Left lobe of liver (tissue), 2 donors: ENCODE measurements around the gene SLC10A7. TPM values are rescaled to one million over a fixed set of nuclear protein-coding genes. Genes with fewer than 3 reads are reported as not detected.

Experiments
- ATAC-seq: fragments of 200-7000 bp; cut with Tn5 transposase; one replicate; pipeline ENCODE4 v1.9.1; 2020; ENCODE audit warnings: mild to moderate bottlenecking, moderate library complexity
- DNase-seq: peaks from one replicate; pipeline ENCODE4 v3.0.0-alpha.2; 2020; ENCODE audit warnings: low spot score
- total RNA-seq: library from RNA; stranded (reverse); gene quantifications from one replicate; pipeline ENCODE4 v1.2.1, GENCODE V29; 2021
- donor health status: DM: no; HTN: no; CAD: no; lungs with moderate emphysema.
- donor health status: DM: no; HTN: yes; CAD: no.

SLC10A7 gene
- total RNA-seq, 1 donor from 2014 or later: 8.6 TPM

DNA sequence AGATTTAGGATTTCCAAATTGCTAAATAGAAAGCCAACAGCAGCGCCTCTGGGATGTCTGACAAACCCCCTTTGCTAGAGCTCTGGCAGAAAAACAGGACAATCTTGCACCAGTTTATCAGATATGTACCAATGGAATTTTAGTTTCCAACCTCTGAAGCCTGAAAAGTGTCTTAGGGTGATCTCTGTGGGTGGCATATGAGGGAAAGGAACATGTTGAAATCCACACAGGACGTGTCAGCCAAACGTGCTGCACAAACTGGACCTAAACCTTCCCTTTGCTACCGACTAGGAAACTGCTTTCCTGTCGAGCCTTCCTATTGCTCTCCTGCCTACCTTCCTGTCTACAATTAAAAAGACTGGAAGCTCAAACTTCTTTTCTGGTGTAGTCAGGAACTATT, 253.9 kb downstream of the SLC10A7 start:
- no peak for ATAC-seq

DNA sequence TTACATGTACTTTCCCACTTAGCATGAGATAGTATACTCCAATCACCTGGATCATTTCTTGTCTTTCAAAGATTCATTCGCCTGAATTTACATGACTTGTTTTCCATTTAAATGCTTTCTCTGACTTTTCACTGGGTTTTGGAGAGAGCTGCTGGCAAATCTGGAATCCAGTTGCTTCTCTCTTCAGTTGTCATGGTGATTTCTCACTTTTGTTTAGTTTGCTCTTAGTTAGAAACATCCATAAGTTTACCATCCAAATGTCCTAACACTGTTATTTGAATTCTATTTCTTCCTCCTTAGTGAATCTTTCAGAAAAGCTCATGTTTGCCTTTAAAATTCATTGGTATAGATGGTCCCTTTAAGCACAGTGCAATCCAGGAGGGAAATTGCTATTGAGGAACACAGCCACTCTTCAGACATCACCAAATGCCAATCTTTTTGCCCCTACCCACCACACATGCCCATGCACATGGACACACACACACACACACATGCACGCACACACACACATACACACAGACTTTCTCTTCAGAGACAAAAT, 255.7 kb downstream of the SLC10A7 start:
- DNase-seq (no peak), ATAC-seq (no peak)

More for the DNA sequence above, 253.9 kb downstream of the SLC10A7 start:
- DNase-seq: no peak

DNA sequence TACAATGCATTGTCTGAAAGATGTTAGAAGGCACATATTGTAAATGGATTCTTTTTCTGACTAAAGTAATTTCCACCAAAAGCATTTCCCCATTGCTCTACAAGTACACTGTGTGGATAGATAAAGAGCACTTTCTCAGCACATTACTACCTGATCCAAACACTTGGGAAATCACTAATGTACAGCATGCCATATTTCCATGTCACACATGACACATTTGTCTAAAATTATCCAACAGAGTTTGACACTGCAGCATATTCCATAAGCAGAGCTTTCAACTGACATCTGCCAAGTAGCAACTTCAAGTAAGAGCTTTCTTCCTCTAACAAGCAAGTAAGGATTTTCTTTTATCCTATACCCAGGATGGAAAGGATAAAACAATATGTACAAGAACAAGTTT, 257.9 kb downstream of the SLC10A7 start:
- DNase-seq (no peak), ATAC-seq (no peak)

DNA sequence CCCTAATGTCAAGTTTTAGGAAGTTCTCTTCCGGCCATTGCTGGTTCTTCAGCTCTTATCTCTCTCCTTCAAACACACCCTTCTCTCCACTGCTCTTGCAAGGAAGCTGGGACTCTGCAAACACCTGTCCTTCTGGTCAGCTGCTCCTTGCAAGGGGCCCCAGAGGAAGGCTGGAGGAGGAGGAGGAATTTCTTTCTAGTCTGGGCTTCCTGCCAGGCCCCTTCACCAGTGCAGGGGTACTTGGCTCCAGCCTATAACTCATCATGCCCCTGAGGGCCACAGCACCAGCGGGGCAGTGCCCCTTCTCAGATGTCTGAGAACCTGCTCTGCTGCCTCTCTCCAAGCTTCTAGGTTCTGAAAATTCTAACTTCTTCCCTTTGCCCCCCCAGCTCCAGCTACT, 260.7 kb downstream of the SLC10A7 start:
- no peak for DNase-seq
- ATAC-seq: no peak

DNA sequence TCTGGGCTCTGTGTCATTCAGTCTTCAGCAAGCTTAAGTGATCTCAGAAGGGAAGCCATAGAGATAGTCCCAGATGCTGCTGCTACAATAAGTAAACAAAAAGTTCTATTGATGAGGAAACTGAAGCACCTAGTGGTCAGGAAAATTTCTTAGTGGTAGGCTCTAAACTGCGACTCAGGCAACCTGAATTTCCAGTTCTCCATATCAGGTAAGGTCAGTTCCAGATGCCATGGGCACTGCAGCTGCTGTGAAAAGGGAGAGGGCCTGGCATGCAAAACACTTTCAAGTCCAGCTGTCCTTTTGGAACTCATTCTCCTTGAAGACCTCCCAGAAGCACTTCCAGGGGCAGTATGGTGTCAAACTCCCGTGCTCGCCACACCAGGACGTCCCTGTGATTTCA, 261.2 kb downstream of the SLC10A7 start:
- no peak for DNase-seq
- no peak for ATAC-seq

DNA sequence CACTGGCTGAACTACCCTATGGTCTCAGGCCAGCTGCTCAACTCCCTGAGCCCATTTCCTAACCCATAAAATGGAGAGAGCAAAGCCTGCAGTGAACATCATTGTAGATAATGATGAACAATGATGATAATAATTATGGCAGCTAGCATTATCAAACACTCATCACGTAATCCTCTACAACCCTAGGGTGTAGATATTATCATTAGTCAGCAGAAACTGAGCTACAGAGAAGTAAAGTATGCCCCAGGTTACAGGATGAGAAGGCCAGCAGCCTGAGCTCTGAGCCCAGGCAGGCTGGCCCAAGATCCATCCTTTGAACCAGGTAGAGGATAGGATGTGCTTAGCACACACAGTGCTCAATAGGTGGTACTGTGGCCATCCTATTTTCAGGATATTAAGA, 264.2 kb downstream of the SLC10A7 start:
- DNase-seq: no peak
- no peak for ATAC-seq

DNA sequence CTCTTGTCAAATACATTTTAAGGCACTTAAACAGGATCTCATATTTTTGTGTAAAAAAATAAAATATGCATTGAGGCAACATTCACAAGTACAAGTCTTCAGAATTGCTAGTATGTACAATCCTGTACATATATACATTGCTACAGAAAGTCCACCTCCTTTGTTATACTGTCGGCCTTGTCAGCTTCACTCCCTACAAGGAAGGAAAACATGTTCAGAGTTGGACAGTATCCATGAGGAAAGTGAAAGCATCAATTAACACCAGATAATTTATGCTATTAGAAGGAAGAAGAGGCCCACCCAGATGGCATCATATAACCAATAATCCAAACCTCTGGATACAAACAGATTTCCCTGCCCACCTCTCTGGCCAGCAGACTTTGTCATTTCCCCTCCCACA, 265.4 kb downstream of the SLC10A7 start:
- DNase-seq (no peak), ATAC-seq (no peak)

DNA sequence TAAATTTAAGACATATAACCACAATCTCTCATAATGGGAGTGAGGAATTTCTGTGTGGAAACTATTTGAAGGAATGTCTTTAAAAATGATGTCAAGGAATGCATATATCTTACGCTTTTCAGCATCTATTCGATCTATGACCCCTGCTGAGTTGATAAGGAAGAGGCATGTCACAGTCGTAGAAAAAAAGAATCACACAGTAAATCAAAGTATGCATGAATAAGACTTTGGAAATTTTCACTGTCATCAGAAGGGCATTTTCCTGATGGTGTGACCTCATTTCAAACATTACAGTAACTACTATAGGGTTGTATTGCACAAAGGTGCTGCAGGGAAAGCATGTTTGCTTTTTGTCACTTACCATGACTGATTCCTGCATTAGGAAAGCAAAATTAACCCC, 265.9 kb downstream of the SLC10A7 start:
- ATAC-seq: no peak

DNA sequence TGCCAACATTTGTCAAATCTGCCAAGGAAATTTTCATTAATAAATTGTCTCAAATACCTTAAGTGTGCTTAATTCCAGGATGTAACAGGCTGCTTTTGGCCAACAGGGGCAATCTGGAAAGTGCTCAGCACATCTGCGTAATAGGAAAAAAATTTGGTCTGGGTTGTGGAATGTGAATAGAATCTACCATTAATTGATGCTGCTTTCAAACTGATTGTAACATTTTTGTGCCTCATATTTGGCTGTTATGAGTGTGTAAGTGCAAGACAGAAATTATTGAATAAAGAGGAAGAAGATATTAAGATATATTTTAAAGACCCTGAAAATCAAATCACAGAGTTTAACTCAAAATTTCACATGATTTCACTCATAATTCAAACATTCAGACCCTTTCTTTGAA, 266.3 kb downstream of the SLC10A7 start:
- ATAC-seq: no peak
- DNase-seq: no peak

More for the DNA sequence above, 265.9 kb downstream of the SLC10A7 start:
- no peak for DNase-seq

DNA sequence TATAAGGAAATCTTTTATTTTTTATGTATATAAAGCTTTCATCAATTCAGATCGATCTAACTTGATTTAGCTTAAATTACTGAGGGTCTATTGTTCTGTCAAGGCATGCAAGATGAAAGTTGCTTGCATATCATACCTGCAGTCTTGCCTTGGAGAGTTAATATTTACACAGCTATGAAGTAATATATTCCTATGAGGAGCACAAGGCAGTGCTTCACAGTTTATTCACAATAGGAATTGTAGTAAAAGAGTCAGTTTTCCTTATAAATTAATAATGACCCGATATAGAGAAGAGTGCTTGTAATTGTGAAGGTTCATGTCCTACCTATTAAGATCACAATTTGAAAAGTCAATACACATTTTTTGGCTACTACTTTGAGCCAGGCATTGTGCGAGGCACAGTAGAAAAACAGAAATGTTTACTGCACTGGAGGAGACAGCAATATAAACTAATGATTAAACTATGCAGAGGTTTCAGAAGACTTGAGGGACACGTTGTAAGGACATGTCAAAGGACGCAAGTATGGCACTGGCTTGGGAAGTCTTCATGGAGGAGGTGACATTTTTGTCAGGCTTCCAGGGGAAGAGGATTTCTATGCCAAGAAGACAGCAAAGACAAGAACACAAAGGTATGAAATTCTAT, 268.6 kb downstream of the SLC10A7 start:
- no peak for DNase-seq
- ATAC-seq: no peak

DNA sequence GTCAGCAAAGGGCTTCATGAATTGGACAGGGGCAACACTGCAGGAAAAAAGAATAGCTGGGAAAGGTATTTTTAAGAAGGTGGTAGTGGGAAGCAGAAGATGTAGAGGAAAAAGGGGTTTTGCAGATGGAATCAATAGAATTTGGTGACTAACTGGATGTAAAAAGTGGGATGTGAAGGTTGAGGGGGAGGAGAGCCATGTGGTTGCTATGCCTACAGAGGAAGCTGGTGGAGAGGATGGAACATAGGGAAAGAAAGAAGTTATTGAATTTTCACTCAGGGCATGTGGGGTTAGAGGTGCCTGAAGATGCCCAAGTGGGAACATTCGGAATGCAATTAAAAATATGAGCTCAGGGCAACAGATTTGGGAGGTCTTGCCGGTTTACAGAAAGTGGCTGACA, 274.4 kb downstream of the SLC10A7 start:
- no peak for ATAC-seq

DNA sequence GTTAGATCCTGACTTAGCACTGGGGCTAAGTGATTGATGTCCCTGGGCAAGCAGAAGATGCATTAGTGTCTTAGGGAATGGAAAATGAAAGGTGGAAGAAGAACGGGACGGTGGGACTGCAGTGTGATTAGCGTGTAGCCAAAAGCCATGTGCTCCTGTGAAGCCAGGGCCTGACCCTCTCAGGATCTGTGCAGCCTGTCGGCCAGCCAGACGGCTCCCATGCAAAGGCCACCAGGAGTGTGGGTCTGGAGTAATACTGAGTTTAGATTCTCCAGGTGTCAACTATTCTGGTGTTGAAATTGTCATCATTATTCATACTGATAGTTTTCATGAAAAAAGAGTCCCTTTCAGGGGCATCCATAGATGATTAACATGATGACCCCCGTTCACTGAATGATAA, 275.4 kb downstream of the SLC10A7 start:
- no peak for DNase-seq
- no peak for ATAC-seq

More for the DNA sequence above, 274.4 kb downstream of the SLC10A7 start:
- DNase-seq: no peak

DNA sequence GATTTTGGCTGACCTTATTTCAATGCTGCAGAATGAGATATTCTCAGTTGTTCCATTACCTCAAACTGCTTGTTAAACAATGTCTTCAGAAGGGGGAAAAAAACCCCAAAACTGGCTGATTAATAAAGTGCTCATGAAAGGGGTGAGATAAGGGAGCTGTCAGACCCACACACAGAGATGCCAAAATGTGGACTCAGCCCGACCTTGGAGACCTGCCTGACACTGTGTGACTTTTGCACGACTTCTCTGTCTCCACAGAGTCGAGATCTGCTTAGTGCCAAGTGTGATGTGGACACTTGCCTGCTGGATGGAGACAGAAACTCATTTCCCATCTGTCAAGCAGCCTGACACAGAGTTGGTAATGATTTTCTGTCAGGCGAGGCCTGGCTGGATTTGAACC, 275.9 kb downstream of the SLC10A7 start:
- ATAC-seq (no peak), DNase-seq (no peak)

DNA sequence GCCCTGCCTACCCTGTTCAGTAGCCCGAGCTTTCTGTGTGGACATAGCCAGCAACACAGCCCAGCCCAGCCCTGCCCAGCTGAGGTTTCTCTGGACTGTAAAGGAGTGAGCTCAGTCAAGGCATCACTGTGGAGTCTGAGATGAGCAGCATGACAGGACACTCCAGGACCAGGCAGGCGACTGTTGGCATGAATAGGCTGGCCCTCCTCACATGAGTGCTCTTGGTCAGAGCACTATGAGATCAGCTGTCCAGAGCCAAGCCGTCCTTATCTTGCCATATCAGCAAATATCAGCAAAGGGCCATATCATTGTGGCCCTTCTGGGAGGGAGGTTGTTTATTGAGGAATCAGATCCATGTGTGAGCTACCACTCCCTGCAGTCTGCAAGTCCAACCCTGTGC, 276.5 kb downstream of the SLC10A7 start:
- no peak for DNase-seq
- ATAC-seq: peak; percentile 15

DNA sequence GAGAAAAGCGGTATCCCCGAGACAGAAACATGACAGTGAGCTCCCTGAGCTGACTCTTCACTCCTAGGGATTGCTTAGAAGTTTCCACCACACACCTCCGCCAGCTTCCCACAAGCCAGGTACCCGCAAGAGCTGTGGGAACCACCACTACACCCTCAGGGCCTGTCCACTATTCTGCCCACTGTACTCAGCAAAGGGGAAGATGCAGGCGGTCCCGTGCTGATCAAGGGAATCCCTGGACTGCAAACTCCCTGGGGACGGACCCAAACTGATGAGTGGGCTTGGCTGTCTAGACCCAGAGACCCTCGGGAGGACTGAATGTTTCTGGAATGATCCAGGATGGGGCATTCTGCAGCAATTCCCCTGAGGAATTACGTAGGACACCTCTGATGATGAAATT, 277.2 kb downstream of the SLC10A7 start:
- ATAC-seq (no peak), DNase-seq (no peak)

DNA sequence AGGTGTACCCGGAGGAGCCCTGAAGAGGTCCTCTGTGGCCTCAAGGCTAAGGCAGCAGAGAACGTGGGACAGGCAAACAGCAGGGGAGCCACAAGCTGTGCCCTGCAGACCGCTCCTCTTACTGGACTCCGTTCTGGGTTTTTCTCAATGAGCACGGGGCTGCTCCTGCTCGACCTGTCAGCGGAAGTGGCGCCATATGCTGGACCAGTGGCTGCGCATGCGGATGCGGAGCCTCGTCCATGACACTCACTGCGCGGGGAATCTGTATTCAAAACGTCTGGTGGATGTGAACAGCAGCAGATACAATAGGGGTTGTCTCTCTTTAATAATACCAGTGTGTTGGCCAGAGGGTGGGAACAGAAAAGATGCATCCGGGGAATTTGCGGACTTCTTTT, 277.9 kb downstream of the SLC10A7 start:
- ATAC-seq (no peak), DNase-seq (no peak)

DNA sequence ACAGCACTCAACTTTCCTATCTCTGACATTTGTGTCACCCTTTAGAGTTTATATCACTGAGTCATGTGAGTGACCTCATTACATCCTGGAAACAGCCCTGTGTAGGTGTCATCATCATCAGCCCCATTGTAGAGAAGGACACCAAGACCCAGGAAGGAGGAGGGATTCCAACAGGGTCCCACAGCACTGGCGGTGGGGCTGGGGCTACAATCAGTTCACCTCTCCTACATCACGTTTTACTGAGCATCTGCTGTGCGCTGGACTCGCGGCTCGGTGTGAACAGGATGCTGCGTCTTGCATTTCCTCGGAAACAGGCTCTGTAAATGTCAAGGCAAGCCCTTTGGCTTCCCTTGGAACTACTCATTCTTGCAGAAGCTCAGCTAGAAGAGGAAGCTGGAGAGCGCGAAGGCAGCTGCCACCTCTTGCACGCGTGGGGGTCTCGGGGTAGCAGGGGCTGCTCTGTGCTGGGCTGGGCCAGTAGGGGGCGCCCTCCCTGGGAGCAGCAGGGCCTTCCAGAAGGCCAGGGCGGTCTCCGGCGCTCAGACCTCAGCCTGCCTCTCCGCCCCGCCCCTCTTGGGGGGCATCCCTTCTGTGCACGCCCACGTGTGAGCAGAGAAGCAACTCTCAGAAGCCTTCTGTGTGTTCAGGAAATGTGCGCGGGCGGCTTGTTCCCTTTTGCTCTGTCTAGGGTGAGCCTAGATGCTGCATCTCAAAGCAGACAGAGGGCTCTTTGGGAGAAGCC, 278.4 kb downstream of the SLC10A7 start:
- DNase-seq (no peak), ATAC-seq (no peak)

DNA sequence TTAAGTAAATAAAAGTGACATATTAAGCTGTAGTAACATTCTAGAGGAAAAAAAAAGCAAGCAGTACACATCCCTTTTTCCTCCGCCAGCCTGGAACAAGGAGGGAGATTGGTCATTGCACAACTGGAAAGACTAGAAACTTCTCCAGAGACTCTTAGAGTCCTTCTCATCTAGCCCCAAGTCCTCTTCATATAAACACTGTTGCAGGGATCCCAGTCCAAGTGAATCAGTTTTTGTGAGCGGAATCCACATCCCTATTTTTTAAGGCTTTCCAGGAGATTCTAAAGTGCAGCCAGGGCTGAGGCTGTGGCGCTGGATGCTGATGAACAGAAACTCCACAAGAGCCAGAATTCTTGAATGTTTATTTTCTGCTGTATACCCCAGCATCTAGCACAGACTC, 283.6 kb downstream of the SLC10A7 start:
- ATAC-seq (no peak), DNase-seq (no peak)

DNA sequence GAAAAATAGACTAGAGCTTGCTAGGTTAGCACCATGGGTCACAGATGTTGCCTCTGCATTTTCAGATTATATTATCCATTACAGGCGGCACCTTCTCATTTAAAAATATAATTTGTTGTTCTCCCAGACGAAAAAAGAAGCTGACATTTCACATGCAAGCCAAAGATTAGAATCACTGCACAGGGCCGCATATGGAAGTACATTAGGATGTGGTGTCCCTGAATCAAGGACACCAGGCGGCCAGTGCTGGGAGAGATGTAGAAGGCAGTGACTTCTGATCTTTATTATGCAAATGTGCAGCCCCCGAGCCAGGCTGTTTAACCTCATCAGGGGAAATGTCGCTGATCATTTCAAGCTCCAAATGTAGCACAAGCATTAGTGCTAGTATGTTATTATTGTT, 284.6 kb downstream of the SLC10A7 start:
- ATAC-seq (no peak), DNase-seq (no peak)

DNA sequence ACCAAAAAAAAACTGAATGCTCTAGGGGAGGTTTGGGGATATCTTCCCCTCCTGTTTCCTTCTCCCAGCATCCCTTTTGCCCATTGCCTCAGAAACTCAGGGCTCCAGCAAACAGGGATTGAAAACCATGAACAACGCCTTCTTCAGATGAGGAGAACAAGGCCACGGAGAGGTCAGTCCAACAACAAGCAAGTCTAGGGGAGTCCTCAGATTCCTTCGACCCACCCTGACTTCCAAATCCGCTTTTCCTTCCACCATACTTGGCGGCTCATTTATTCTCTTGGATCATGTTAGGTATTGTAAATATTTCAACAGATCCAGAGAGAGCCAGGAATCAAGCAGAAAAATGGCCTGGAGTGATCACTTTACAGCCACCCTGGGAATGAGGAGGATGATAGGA, 285.5 kb downstream of the SLC10A7 start:
- ATAC-seq: no peak

DNA sequence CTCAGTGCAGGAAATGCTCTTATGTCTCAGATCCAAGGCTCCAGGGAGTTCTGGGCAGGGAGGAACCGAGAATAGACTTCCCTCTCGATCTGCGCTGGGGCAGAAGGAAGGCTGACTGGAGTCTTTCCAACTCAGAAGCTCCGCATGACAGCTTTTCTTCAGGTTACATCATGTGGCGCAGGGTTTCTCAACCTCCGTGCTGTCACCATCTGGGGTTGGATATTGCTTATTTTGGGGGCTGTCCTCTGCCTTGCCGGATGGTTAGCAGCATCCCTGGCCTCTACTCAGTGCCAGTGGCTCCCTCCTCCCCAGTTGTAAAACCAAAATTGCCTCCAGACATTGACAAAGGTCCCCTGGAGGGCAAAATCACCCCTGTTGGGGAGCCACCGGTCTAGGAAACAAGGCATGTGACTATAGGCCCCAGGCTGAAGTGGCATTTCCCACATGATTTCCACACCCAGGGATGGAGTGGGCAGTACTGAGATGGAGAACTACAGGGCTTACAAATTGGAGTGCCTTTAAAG, 286.0 kb downstream of the SLC10A7 start:
- ATAC-seq (peak; percentile 36), DNase-seq (no peak)

More for the DNA sequence above, 285.5 kb downstream of the SLC10A7 start:
- no peak for DNase-seq

DNA sequence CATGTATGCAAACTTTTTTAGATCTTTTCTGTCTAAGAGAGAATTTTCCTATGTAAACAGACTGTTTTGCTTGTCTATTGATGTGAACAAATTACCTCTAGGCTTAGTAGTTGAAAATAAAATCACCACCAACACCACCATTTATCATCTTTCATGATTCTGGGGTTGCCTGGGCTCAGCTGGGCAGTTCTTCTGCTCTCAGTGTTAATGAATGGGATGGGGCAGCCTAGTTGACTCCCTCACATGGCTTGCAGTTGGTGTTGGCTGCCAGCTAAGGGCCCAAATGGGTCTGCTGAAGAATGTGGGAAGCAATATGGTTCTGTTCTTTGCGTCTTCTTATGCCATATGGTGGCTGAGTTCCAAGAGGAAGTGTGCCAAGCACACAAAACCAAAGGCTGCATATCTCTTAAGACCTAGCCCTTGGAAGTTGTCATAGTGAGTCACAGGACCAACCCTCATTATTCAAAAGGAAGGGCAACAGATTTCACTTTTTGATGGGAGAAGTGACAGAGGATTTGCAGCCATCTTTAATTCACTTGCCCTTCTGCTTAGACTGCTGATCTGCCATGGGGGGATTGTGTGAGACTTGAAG, 289.5 kb downstream of the SLC10A7 start:
- DNase-seq (no peak), ATAC-seq (no peak)
